HFFc6 (cell line): ENCODE results near the gene DGKZ. TPM values are rescaled to one million over a fixed set of nuclear protein-coding genes. Genes with fewer than 3 reads are reported as not detected.

Experiments
- DNase-seq: peaks from one replicate; pipeline ENCODE4 v3.0.0-alpha.2; 2018
- H3K27ac Mint-ChIP-seq: 2 replicates; pipeline ENCODE4 v1.8.0; 2020; ENCODE audit warnings: mild to moderate bottlenecking, mixed read lengths
- H3K27me3 Mint-ChIP-seq: 2 replicates; pipeline ENCODE4 v1.8.0; 2021; ENCODE audit warnings: mild to moderate bottlenecking, moderate library complexity, mixed read lengths; ENCODE audit not compliant: insufficient read depth
- H3K36me3 Mint-ChIP-seq: 2 replicates; pipeline ENCODE4 v1.8.0; 2021; ENCODE audit warnings: low read depth, mixed read lengths
- H3K4me1 Mint-ChIP-seq: 2 replicates; pipeline ENCODE4 v1.8.0; 2020; ENCODE audit warnings: low read depth, mixed read lengths
- H3K4me3 Mint-ChIP-seq: 2 replicates; pipeline ENCODE4 v1.8.0; 2020; ENCODE audit warnings: mild to moderate bottlenecking, moderate library complexity, mixed read lengths
- H3K9me3 Mint-ChIP-seq: 2 replicates; pipeline ENCODE4 v1.8.0; 2020; ENCODE audit warnings: mild to moderate bottlenecking, mixed read lengths
- total RNA-seq, 6 experiments: library from RNA; stranded (reverse); fragmentation: NEBNext Ultra II Directional; extraction: Animal tissue kit (Norgen Biotek cat#: 25700); gene quantifications; 2 replicates in 1 of 6; 3 replicates in 5 of 6; pipeline ENCODE4 v1.2.3, GENCODE V29; 2021
- TF ChIP-seq, protein P1 (sequence below): fragments of 200-600 bp; sonication (generic); IDR thresholded peaks from 2 replicates; pipeline ENCODE4 v1.5.0; 2021; ENCODE audit warnings: antibody characterized with exemption, mild to moderate bottlenecking

DGKZ gene
- total RNA-seq, 6 experiments from 2014 or later: 40.4 to 49.8 (median 46.2) TPM

GRCh38 chr11:46343520-46343919, 3.7 kb upstream of the DGKZ start:
- TF ChIP-seq, protein P1, sequence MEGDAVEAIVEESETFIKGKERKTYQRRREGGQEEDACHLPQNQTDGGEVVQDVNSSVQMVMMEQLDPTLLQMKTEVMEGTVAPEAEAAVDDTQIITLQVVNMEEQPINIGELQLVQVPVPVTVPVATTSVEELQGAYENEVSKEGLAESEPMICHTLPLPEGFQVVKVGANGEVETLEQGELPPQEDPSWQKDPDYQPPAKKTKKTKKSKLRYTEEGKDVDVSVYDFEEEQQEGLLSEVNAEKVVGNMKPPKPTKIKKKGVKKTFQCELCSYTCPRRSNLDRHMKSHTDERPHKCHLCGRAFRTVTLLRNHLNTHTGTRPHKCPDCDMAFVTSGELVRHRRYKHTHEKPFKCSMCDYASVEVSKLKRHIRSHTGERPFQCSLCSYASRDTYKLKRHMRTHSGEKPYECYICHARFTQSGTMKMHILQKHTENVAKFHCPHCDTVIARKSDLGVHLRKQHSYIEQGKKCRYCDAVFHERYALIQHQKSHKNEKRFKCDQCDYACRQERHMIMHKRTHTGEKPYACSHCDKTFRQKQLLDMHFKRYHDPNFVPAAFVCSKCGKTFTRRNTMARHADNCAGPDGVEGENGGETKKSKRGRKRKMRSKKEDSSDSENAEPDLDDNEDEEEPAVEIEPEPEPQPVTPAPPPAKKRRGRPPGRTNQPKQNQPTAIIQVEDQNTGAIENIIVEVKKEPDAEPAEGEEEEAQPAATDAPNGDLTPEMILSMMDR: no peak
- Mint-ChIP-seq H3K36me3 (no peaks in the 10 kb centered on the region; the same call in 1 of the 2 replicates), H3K9me3 (no peaks in the 10 kb centered on the region), H3K4me3 (no peak overlapping the region), H3K4me1 (peaks cover 29% of the 10 kb centered on the region), H3K27me3 (peaks cover 15% of the 10 kb centered on the region), H3K27ac (no peak overlapping the region)
- DNase-seq: no peak

GRCh38 chr11:46345131-46345597, 2.1 kb upstream of the DGKZ start:
- Mint-ChIP-seq H3K36me3 (no peaks in the 10 kb centered on the region; the same call in 1 of the 2 replicates), H3K27ac (no peak overlapping the region), H3K4me3 (no peak overlapping the region), H3K27me3 (peaks cover 11% of the 10 kb centered on the region), H3K9me3 (no peaks in the 10 kb centered on the region), H3K4me1 (peaks cover 28% of the 10 kb centered on the region)
- no peak for DNase-seq
- TF ChIP-seq, protein P1: no peak

- Mint-ChIP-seq H3K27me3 (peaks cover 11% of the 10 kb centered on the region), H3K4me1 (peaks cover 28% of the 10 kb centered on the region), H3K36me3 (no peaks in the 10 kb centered on the region; the same call in 1 of the 2 replicates), H3K4me3 (no peak overlapping the region), H3K9me3 (no peaks in the 10 kb centered on the region), H3K27ac (no peak overlapping the region)
- TF ChIP-seq, protein P1: no peak
- DNase-seq: no peak
Measured at GRCh38 chr11:46345881-46346484, 1.3 kb upstream of the DGKZ start.

DNA sequence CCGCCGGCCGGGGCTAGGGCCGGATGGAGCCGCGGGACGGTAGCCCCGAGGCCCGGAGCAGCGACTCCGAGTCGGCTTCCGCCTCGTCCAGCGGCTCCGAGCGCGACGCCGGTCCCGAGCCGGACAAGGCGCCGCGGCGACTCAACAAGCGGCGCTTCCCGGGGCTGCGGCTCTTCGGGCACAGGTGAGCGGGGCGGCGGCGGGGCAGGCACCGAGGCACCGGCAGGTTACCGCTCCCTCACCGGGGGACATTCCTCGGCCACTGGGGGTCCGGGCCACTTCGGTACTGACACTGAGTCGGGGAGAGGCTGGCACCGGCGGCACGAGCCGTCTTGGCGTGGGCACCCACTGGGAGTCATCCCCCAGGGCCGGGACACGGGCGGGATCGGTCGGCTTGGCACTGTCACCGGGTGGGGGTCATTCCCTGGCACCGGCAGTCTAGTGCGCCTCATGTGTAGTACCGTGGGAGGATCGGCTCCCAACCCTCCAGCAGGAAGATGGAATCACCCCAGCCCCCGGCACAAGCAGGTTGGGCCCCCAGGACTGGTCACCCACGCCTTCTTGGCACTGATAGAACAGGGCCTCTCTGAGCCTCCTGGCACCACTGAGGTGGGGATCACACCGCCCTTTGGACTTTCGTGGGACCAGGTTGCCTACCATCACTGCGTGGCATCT, 511 bp downstream of the DGKZ start:
- peak overlapping the region; percentile 86 for H3K4me3 Mint-ChIP-seq
- H3K9me3 Mint-ChIP-seq: no peaks in the 10 kb centered on the region
- H3K36me3 Mint-ChIP-seq: no peaks in the 10 kb centered on the region; the same call in 1 of the 2 replicates
- TF ChIP-seq, protein P1: no peak
- no peak for DNase-seq
- H3K27me3 Mint-ChIP-seq: peaks cover 11% of the 10 kb centered on the region
- H3K27ac Mint-ChIP-seq: peak overlapping the region; percentile 42; the same call in 1 of the 2 replicates
- peaks cover 22% of the 10 kb centered on the region for H3K4me1 Mint-ChIP-seq

DNA sequence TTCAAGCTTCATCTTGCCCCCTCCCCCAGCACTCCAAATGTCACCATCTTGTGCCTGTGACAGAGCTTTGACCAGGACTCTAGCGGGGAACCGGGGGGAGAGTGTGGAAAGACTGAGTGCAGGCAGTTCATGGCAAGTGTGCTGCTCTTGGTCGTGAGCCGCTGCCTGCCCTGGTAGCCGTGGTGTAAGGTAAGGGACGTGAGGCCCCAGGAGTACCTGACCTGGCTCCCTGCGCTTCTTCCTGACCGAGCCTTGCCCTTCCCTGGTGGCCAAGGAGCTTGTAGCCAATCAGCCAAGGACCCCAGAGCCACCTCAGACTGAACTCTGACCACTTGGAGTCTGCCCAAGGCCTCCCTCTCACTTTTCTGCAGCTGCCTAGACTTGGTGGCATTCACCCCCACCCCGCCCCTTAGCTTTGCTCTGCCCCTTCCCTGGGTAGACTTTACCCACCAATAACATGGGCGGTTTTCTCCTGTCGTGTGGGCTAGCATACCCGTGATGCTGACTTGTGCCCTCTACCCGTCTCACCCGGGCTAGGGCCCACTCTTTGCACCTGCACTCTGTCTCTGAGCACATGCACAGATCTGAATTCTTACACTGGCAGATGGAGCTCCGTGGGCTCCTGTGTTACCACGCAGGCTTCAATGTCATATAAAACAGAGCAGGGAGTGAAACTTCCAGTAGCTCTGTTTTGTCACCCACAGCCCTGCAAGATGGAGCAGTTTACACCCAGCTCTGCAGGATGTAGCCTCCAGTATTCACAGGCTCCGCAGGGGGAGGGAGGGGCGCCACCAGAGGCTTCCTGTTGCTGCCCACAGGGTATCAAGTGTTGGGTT, 1.5 kb downstream of the DGKZ start:
- Mint-ChIP-seq H3K27me3 (peaks cover 5% of the 10 kb centered on the region), H3K4me3 (peak overlapping the region; percentile 86), H3K9me3 (no peaks in the 10 kb centered on the region), H3K27ac (peak overlapping the region; percentile 42; the same call in 1 of the 2 replicates), H3K4me1 (peaks cover 22% of the 10 kb centered on the region), H3K36me3 (no peaks in the 10 kb centered on the region; the same call in 1 of the 2 replicates)
- TF ChIP-seq, protein P1: no peak
- DNase-seq: no peak
